GM19025 (cell line): ENCODE data around the gene PTPRE.

Experiments
- ATAC-seq: cut with Tn5 transposase; IDR thresholded peaks from one replicate; pipeline ENCODE4 v1.9.1; 2021; ENCODE audit warnings: mild to moderate bottlenecking, low read depth, moderate library complexity; ENCODE audit not compliant: unreplicated experiment

PTPRE gene

GRCh38 chr10:127907411-127908105 is 655 bp downstream of the PTPRE start:
- no peak for ATAC-seq

GRCh38 chr10:127908106-127908958 is 1.4 kb downstream of the PTPRE start:
- no peak for ATAC-seq

GRCh38 chr10:127908959-127909267 is 2.0 kb downstream of the PTPRE start:
- ATAC-seq: no peak

- ATAC-seq: no peak
Measured at GRCh38 chr10:127909716-127910463, 3.0 kb downstream of the PTPRE start.

GRCh38 chr10:127910464-127910770 is 3.5 kb downstream of the PTPRE start:
- no peak for ATAC-seq

- ATAC-seq: no peak
Measured at GRCh38 chr10:127911218-127911866, 4.4 kb downstream of the PTPRE start.

GRCh38 chr10:127911867-127912257 is 5.0 kb downstream of the PTPRE start:
- no peak for ATAC-seq

GRCh38 chr10:127912607-127913367 is 5.9 kb downstream of the PTPRE start:
- ATAC-seq: no peak

- ATAC-seq: no peak
Measured at GRCh38 chr10:127913368-127913759, 6.5 kb downstream of the PTPRE start.

- no peak for ATAC-seq
Measured at GRCh38 chr10:127915324-127915723, 8.4 kb downstream of the PTPRE start.

GRCh38 chr10:127916826-127917225 is 9.9 kb downstream of the PTPRE start:
- no peak for ATAC-seq

- no peak for ATAC-seq
Measured at GRCh38 chr10:127918572-127918971, 11.7 kb downstream of the PTPRE start.

- no peak for ATAC-seq
Measured at GRCh38 chr10:127919418-127920271, 12.7 kb downstream of the PTPRE start.

- ATAC-seq: no peak
Measured at GRCh38 chr10:127920306-127921074, 13.6 kb downstream of the PTPRE start.

- no peak for ATAC-seq
Measured at GRCh38 chr10:127921075-127921752, 14.3 kb downstream of the PTPRE start.

- no peak for ATAC-seq
Measured at GRCh38 chr10:127921753-127922145, 14.8 kb downstream of the PTPRE start.

GRCh38 chr10:127922206-127922605 is 15.3 kb downstream of the PTPRE start:
- ATAC-seq: no peak

GRCh38 chr10:127922675-127923366 is 15.9 kb downstream of the PTPRE start:
- ATAC-seq: no peak
